Measurements from ENCODE around the gene MRPL28.
A peak's percentile ranks its signal among the peaks of the same experiment; 100 is the strongest.
"Not testable (repeated sequence)": the region's sequence is repeated elsewhere in the genome, so short reads cannot be mapped to it uniquely, and the experiment has no call there.

Gene MRPL28

DNA sequence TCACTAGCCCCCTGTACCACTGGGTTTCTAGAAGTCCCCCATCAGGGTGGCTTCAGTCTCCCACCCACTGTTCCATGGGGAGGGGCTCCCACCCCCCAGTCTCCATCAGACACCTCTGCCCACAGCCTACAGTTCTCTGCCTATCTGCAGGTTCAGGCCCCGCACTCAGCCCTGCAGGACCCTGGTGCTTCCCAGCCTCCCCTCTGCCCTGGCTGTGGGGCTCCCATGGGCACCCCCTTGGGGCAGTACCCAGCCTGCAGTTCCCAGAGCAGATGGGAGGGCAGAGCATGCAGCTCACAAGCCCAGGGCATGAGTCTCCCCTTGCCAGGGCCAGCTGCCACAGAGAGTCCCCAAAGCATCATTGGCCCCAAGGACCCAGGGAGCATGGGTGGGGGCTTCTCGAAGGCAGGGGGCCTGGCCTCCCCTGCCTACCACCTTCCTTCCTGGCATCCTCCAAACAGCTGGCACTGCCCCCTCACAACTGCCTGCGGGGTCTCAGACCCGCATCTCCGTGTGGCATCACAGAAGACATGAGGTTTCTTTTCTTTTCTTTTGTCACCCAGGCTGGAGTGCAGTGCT lies 2.8 kb upstream of the MRPL28 start:
- DNase-seq = no peak

DNA sequence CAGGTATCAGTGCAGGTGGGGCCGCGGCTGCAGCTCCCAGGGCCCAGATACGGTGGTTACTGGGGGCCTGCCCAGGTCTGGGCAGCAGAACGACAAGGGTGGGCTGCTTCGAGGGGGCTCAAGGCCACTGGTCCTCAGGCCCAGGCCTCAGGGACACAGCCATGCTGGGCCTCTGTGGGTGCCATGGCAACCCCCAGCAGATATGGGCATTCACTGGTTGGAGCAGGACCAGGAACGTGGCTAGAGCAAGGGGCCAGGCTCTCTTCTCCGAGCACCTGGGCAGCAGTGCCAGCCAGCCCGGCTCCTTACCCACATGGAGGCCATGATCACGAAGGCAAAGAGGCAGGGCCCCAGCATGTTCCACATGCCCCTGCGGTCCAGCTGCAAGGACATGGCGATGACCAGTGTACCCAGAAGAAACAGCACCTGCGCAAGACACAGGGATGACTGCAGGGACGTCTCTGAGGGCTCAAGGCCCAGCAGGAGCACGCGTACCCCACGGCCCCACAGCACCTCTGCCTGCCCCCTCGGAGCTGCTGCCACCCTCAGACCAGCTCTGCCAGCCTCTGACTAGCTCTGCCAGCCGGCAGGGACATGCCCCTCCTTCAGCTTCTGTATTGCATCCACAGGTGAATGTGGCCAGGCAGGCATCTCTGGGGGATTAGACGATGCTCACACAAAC lies 2.1 kb upstream of the MRPL28 start:
- DNase-seq = no peak

DNA sequence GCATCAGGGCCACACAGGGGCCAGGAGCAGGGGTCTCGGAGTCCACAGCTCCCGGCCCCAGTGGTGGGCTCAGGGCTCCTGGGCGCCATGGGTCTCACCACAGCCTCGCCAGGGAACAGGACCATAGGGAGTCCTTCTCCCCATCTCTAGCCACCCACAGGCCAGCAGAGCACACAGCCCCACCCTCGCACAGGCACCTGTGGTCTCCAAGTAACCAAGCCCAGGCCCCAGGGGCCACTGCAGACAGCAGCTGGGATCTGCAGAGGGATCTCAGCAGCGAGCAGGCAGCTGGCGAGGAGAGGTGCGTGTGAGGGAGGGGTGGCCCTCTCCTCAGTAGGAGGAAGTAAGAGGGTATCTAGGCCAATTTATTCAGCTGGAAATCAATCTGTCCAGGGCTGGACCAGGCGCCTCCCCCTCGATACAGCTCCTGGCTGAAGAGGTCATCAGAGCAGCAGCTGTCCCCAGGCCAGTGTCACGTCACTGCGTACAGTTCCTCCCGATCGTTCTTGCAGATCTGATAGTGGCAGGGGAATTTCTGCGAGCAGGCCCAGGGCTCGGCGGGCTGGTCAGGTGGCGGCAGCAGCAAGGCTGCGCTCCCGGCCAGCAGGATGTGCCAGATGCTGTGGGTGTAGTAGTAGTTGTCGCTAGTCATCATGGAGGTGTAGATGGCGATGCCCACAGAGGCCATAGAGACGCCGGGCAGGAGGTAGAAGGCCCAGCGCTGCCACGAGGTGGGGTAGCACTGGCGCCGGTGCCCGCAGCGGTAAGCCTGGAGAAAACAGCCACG lies 1.4 kb upstream of the MRPL28 start:
- no peak for DNase-seq

DNA sequence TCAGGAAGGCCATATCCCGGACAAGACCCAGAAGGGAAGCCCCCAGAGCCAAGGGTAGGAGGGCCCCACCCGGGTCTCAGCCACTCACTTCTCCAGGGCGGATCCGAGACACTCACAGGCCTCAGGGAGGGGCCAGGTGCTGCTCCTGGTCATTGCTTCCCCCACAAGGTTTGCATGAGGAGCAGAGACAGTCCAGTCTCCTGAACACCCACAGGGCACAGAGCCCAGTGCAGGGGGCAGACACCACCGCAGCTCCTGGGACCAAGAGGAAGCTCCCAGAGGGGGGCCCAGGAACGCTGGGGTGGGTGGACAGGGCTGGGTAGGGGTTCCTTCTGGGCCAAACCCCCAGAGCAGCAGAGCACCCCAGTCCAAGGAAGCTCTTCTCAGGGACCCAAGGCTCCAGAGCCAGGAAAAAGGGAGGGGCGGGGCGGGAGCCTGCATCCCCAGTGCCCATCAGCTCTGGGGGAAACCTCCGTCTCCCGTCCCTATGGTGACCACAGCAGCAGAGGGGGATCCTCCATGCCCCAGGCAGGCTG lies 709 bp upstream of the MRPL28 start:
- DNase-seq = no peak

DNA sequence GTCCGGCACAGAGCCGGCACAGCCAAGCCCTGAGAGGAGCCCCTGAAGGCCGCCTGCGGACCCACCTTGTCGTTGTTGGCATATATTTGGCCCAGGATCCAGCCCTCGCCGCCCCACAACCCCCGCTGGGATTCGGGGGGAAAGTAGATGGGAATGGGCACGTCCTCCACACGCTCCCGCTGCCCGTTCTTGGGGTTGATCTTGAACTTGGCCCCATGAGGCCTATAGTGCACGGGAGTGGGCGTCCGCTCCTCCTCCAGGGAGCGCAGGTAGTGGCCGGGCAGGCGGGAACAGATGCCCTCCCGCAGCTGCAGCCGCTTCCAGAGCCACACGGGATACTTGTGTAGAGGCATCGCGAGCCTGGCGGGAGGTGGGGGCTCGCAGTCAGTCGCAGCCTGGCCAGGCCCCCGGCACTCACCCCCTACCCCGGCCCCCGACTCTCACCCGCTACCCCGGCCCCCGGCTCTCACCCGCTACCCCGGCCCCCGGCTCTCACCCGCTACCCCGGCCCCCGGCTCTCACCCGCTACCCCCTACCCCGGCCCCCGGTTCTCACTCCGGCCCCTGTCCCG lies 387 bp downstream of the MRPL28 start:
- no peak for DNase-seq

DNA sequence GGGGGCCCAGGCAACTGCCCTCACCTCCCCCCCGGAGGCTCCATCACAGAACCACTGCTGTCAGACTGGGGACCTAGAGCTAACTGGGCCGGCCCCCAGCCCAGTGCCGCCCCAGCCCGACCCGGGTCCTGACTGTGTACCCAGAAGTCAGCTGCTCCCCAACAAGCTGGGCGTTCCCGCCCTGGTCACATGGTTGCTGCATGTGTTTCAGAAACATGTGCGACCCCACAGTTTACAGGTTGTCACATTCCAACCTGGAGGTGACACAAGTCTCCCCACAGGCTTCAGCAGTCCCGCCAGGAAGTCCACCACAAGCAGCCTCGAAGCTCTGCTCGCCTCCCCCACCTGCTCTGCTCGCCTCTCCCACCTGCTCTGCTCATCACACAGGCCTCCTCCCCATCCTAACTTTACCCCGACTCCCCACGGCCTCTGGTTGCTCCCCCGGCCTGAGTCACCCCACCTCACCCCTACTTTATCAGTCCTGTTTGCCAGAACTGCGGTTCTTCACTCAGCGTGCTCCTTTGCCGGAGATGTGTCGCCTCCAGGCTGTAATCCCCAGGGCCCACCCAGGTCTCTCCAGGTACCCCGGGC lies 968 bp downstream of the MRPL28 start:
- DNase-seq = no peak

DNA sequence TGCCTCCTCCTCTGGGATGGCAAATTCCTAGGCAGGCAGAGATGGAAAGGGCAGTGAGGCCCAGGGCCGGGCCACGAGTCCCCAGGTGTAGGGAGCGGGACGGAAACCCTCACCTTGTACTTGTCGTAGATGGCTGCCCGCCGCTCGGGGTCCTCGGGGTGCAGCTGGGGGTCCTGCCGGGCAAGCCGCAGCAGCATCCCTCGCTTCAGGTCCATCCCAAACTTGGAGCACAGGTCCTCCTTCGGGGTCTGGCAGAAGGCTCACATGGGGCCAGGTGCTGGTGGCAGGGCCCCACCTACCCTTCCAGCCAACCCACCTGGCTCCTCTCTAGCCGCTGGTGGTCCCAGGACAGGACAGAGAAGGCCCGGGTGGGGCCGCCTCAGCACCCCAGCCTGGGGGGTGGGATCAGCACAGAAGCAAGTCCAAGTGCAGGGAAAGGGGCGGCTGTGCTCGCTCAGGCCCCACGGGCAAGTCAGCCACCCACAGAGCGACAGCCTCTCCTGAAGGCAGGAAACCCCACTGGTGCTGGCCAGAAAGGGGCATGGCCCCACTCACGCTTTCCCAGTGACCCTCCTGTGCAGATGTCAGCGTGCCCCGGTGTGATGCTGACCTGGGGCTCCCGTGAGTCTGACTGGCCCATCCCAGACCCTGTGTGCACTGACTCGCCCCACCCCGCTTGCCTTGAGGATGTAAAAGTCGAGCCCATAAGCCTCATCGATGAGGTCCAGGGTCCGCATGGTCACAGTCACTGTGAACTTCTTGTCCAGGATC lies 1.8 kb downstream of the MRPL28 start:
- DNase-seq = no peak

DNA sequence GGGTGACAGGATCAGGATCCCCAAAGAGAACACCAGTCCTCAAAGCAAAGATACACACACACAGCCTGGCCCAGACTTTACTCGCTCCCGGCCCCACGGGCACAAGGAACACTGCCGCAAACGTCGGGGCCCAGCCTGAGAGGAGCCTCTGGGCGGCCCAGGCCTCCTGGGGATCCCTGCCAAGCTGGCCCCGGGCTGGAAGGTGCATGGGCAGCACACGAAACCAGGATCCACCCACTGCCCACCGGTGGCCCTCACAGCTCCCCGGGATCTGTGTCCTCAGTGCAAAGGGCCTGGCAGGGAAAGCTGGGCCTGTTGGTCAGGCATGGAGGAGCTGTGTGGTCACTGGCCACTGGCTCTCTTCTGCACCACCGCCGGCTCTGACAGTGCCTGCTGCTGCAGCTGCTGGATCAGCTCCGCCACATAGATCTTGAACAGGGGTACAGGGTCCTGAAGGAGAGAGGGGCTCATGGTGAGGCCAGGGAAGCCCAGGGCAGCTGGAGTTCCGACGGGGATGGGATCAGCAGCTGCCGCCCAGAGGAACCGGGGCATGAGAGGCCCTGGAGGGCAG lies 2.9 kb downstream of the MRPL28 start:
- no peak for DNase-seq

DNA sequence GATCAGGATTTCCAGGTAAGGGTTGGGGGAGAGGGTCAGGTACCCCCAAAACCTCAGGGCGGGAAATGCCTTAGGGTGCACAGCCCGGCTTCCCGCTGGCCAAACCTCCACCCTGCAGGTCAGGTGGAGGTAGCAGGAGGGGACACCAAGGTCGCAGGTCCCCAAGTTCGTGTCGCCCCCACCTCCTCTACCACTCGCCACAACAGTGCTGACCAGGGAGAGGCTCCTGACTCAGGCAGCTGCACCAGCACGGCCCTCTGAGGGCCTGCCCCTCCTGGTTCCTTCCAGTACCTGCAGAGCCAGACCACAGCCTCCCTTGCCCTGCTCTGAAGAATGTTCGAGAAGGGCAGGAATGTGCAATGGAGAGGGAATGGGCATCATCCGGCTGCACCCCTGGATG lies 3.9 kb downstream of the MRPL28 start:
- DNase-seq = no peak

DNA sequence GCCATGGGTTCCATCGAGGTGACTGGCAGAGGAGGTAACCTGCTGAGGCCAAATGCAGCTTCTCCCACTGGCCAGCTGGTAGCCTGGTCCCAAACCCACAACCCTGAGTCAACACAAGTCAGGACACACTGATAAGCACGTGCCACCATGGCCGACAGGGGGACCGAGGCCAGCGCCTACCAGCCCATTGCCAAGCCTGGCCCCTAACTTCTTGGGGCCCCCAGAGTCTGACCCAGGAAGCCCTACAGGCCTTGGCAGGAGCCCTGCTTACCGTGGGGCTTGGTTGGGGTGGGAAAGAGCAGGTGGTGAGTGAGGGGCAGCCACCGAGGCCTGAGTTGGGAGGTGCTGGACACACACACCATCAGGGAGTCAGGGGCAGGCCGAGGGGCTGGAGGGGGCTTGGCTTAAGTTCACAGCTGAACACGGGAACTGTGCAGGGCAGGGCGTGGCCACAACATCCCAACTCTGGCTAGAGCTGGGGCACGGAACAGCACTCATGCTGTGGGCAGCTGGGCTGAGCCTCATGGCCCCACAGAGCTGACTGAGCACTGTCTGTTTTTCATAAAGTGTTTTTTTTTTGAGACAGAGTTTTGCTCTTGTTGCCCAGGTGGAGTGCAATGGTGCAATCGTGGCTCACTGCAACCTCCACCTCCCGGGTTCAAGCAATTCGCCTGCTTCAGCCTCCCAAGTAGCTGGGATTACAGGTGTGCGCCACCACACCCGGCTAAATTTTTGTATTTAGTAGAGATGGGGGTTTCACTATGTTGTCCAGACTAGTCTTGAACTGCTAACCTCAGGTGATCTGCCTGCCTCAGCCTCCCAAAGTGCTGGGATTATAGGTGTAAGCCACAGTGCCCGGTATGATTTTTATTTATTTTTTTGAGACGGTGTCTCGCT lies 5.5 kb downstream of the MRPL28 start:
- DNase-seq = no peak

DNA sequence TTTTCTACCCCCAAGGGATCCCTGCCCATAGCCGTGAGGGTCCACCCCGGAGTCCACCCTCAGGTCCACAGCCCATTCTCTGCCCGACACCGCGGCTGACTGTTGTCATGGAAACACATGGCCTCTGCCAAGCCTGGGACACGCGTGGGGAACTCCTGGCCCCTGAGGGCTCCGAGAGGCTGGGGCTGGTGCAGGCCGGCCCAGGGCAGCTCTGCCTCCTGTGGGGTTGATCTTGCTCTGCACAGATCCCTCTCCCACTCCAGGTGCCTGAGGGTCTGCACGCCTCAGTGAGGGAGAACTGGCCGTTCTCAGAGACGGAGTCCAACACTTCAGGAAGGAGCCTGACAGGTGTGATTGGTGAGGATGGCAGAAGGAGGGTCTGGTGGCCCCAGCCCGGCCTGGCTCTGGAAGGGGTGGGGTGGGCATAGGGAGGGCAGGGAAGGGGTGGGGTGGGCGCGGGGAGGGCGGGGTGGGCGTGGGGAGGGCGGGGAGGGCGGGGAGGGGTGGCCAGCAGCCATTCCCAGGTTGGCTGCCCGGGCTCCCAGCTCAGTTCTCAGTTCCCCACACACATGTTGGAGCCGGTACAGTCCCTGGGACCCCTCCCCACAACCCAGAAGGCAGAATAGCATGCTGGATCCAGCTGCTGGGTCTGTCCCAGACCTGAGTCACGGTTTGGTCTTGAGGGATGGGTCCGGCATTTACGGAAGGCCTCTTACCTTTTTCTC lies 6.4 kb downstream of the MRPL28 start:
- no peak for DNase-seq

DNA sequence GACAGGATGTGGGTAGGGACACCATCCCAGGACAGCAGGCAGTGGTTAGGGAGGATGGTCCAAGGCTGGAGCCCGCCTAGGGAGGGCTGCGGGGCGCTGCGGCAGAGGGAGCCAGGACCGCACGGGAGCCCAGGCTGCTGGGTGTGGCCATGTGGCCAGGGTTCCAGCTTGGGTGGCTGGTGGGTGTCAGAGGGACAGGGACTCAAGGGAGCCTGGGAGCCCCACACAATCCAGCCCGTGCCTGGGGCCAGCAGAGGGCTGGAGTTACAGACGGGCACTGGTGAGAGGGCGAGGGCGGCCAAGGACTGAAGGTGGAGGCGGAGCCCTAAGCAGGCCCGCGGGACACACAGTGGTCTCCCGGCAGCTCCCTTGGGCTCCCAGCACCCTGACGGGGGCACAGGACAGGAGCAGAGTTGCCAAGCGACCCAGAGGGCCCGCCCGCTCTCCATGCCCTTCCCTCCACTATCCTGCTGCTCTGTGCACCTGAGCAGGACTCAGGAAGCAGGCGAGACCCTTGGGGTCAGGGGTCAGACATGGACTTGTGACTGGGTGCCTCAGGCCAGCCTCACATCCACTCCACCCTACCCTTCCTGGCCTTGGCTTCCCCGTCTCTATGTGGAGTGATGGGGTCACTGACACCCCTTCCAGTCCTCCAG lies 7.1 kb downstream of the MRPL28 start:
- no peak for DNase-seq

DNA sequence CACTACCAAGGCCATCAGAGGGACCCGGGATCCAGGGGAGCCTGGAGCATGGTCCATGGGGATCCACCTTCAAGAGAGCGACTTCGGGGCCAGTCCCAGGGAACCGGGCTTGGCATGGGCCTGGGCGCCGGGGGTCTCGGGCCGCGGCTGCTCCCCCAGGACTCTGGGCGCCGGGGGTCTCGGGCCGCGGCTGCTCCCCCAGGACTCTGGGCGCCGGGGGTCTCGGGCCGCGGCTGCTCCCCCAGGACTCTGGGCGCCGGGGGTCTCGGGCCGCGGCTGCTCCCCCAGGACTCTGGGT lies 7.7 kb downstream of the MRPL28 start:
- not testable (repeated sequence) for DNase-seq

DNA sequence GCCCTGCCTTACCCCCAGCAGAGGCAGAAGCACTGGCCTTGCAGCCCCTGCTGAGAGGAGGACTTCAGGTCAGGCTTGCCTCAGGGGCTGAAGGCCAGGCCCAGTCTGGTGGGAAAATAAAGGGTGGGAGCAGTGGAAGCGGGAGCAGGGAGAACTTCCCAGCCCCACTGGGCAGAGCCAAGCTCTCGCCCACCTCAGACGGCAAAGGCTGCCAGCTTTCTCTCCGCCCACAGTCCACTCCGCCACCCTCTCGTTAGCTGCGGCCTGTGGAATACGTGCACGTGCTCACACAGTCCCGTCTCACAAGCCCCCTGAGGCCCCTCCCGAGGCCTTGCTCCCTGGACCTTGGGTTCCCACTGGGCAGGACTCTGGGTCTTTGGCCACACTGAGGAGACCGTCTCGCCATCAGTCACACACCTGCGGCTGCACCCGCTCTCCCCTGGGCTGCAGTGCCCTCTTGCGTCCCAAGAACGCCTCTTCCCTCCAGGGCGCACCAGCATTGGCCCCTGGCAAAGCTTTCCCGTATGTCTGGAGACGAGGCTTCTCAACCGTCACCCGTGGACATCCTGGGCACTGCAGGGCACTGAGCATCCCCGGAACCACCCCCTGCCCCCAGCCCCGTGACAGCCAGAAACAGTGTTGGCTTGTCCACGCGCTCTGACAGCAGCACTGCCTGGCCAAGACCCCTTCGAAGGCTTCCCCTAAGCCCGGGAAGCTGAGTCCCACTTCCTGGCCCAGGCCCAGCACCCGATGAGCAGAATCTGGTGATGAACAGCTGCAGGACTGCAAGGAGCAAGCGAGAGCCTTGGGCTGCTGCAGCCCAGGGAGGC lies 8.3 kb downstream of the MRPL28 start:
- peak; percentile 31 for DNase-seq

DNA sequence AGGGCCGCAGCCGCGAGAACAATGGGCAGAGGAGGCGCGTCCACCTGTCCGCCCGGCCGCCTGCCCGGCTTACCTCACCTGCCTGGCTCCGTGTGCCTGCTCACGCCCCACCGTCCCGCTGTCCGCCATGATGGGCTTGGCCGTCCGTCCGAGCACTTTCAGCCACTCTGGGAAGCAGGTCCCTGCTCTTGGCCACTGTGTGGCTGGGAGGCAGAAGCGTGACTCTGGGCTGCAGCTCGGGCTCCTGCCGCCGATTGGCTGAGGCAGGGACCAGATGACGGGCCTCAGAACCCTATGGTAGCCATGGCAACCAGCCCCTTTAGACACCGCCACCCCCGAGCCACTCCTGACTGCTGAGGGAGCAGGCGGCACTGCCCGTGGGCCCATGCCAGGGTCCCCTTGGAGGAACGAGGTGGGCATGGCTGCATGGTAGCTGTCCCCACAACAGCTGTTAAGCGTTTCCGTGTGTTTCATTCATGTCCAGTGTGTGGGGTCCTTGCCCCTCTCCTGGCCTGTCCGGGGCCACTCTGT lies 8.9 kb downstream of the MRPL28 start:
- no peak for DNase-seq

DNA sequence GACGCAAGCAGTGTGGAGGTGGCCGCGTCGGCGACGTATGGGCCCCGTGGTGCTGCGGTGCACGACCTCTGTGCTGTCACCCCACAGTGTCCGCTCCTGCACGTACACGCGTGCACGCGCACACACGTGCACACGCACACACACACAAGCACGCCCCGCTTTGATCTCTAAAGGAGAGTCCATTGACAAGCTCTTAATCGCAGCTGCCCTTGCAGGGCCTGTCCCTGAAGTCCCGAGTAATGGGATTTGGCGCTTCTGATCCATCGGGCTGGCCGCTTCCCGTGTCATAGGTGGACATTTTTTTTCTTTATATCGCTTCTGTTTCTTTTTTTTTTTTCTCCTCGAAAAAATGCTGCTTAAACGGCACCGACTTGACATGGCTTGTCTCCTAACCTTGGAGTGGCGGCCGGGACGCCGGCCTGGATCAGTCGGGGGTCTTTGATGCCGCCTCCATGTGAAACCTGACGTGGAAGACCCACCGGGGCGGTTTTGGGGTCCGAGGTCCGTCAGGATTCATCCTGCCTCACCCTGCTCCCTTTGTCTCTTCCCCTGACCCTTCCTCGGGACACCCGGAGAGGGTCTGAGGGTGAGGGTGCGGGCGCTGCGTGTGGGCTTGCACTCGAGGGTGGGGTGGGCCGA lies 9.5 kb downstream of the MRPL28 start:
- DNase-seq = no peak

DNA sequence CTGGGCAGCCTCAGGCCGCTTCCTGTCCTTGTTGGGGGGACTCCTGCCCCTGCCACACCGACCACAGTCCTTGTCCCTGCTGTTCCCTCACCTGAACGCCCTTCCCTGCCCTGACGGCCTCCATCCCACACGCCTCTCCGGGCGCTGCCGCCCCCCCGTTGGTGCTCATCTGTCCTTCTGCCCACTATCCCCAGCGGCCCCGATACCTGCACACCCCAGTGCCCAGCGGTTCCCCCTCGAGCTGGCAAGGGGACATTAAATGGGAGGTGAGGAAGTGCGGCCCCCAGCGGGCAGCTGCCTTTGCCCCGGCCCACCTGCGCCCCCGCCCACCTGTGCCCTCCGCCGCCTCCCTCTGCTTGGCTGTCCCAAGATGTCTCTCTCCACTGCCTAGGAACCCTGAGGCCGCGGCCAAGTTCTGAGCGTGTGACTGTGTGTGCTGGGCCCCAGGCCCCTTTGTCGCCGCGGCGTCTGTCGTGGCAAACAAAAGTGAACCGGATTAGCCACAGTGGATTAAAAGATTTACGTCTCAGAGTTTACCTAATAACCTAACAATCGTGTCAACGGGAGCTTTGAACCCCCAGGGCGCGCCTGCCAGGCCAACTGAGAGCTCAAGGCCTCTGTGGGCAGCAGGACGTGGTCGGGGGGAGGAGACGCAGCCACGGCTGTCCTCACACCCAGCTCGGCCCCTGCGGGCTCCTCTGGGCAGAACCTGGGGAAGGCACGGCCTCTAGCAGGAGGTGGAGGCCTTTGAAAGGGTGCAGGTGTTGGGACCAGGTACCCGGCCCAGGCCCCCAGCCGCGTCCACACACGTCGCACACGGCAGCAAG lies 10.3 kb downstream of the MRPL28 start:
- no peak for DNase-seq

Measured in GOT3 (cell line).